H1 (cell line): Measurements from ENCODE around the gene MYOD1. TPM values are rescaled to one million over a fixed set of nuclear protein-coding genes. Genes with fewer than 3 reads are reported as not detected.
A peak's percentile ranks its signal among the peaks of the same experiment; 100 is the strongest.

Experiments
- CTCF ChIA-PET: fragments of 300-600 bp; sonication (Branson Sonifier 250); formaldehyde crosslinking; loops from one replicate; lab custom pipeline; 2021; ENCODE audit not compliant: partially characterized antibody; lab: Charles Lee
- POLR2A ChIA-PET: fragments of 300-600 bp; sonication (Branson Sonifier 250); formaldehyde crosslinking; loops from one replicate; lab custom pipeline; 2021; ENCODE audit warnings: inconsistent platforms; ENCODE audit not compliant: partially characterized antibody; lab: Charles Lee
- DNase-seq, 2 experiments: peaks; one replicate each; pipeline versions ENCODE4 v3.0.0 to v3.0.0-alpha.2; 2010 to 2022; ENCODE audit warnings: low spot score in 2 of 2, low read depth in 1 of 2, mixed read lengths in 1 of 2
- FAIRE-seq: peaks from 2 replicates; lab custom pipeline; 2011; peaks lifted over from hg19 to GRCh38; lab: Jason Lieb, UNC
- H2AFZ ChIP-seq: 2 replicates; pipeline ENCODE4 v1.8.1; 2012; ENCODE audit warnings: low read length, inconsistent platforms
- H2AK5ac ChIP-seq: 2 replicates; pipeline ENCODE4 v1.6.1; 2013; ENCODE audit warnings: low read depth, low read length
- H2BK120ac ChIP-seq: replicated peaks from 2 replicates; pipeline ENCODE3; 2013; ENCODE audit warnings: low read depth, low read length, inconsistent platforms
- H2BK12ac ChIP-seq: 2 replicates; pipeline ENCODE4 v1.6.1; 2013; ENCODE audit warnings: low read depth, low read length
- H2BK15ac ChIP-seq: 2 replicates; pipeline ENCODE4 v1.6.1; 2013; ENCODE audit warnings: low read length
- H2BK20ac ChIP-seq: 2 replicates; pipeline ENCODE4 v1.6.1; 2013; ENCODE audit warnings: low read length
- H2BK5ac ChIP-seq: 2 replicates; pipeline ENCODE4 v1.6.1; 2013; ENCODE audit warnings: low read depth, low read length
- H3K14ac ChIP-seq: 2 replicates; pipeline ENCODE4 v1.6.1; 2013; ENCODE audit warnings: inconsistent platforms; ENCODE audit not compliant: insufficient read length
- H3K18ac ChIP-seq: 2 replicates; pipeline ENCODE4 v1.6.1; 2013; ENCODE audit warnings: low read length; ENCODE audit errors: extremely low read depth
- H3K23ac ChIP-seq: 2 replicates; pipeline ENCODE4 v1.6.1; 2013; ENCODE audit warnings: inconsistent platforms; ENCODE audit not compliant: insufficient read length
- H3K23me2 ChIP-seq: 2 replicates; pipeline ENCODE4 v1.6.1; 2013; ENCODE audit warnings: low read depth, low read length
- H3K27ac ChIP-seq: 2 replicates; pipeline ENCODE4 v1.6.1; 2011; ENCODE audit warnings: low read depth, low read length, inconsistent platforms
- H3K27me3 ChIP-seq, 4 experiments: replicated peaks in 1 of 4; 1 replicate in 1 of 4; 2 replicates in 3 of 4; pipeline versions ENCODE4 v1.6.1 to v1.8.1; 2011 to 2013; ENCODE audit warnings: low read length in 3 of 4, mild to moderate bottlenecking in 3 of 4, inconsistent platforms in 2 of 4, mixed read lengths in 2 of 4, moderate library complexity in 1 of 4; ENCODE audit not compliant: control insufficient read depth in 3 of 4, insufficient read depth in 3 of 4; ENCODE audit errors: extremely low read depth in 1 of 4
- H3K36me3 ChIP-seq, 4 experiments: 2 replicates each; pipeline versions ENCODE4 v1.6.1 to v1.8.1; 2011 to 2013; ENCODE audit warnings: mild to moderate bottlenecking in 4 of 4, low read length in 3 of 4, moderate library complexity in 2 of 4, control low read depth in 1 of 4, inconsistent platforms in 1 of 4; ENCODE audit not compliant: insufficient read depth in 4 of 4, control insufficient read depth in 2 of 4
- H3K4ac ChIP-seq: replicated peaks from 2 replicates; pipeline ENCODE3; 2013; ENCODE audit warnings: low read length, low read depth, mixed read lengths, inconsistent platforms; ENCODE audit not compliant: insufficient read length
- H3K4me1 ChIP-seq, 4 experiments: replicated peaks in 1 of 4; 1 replicate in 1 of 4; 2 replicates in 3 of 4; pipeline versions ENCODE4 v1.6.1 to v1.8.1; 2011 to 2013; ENCODE audit warnings: low read length in 3 of 4, inconsistent platforms in 2 of 4, mixed read lengths in 1 of 4; ENCODE audit not compliant: insufficient read depth in 4 of 4, control insufficient read depth in 3 of 4
- H3K4me2 ChIP-seq, 2 experiments: 2 replicates each; pipeline versions ENCODE4 v1.6.1 to v1.8.1; 2011 to 2013; ENCODE audit warnings: low read depth in 2 of 2, low read length in 2 of 2, control low read depth in 1 of 2, inconsistent platforms in 1 of 2, mild to moderate bottlenecking in 1 of 2; ENCODE audit not compliant: insufficient read depth in 1 of 2
- H3K4me3 ChIP-seq, 4 experiments: fragments of 200-600, 300-600 bp in 1 of 4; sonication (generic), shearing (Covaris generic), sonication (Bioruptor Twin) in 1 of 4; 2 replicates each; pipeline versions ENCODE4 v1.5.1 to v1.8.1; 2011 to 2016; ENCODE audit warnings: low read length in 4 of 4, low read depth in 3 of 4, control low read depth in 2 of 4, inconsistent platforms in 2 of 4, mild to moderate bottlenecking in 2 of 4, mixed read lengths in 1 of 4, moderate library complexity in 1 of 4; ENCODE audit not compliant: insufficient read depth in 2 of 4; ENCODE audit errors: extremely low read depth in 1 of 4
- H3K56ac ChIP-seq: replicated peaks from 2 replicates; pipeline ENCODE3; 2013; ENCODE audit warnings: low read depth, mild to moderate bottlenecking, mixed read lengths, low read length, inconsistent platforms; ENCODE audit not compliant: insufficient read length
- H3K79me1 ChIP-seq: 2 replicates; pipeline ENCODE4 v1.6.1; 2013; ENCODE audit warnings: low read depth, low read length, control low read depth
- H3K79me2 ChIP-seq, 2 experiments: 2 replicates each; pipeline versions ENCODE4 v1.6.1 to v1.8.1; 2012 to 2013; ENCODE audit warnings: low read length in 2 of 2, mild to moderate bottlenecking in 2 of 2, inconsistent platforms in 1 of 2; ENCODE audit not compliant: insufficient read depth in 2 of 2, control insufficient read depth in 1 of 2
- H3K9ac ChIP-seq, 4 experiments: replicated peaks in 1 of 4; 1 replicate in 1 of 4; 2 replicates in 3 of 4; pipeline versions ENCODE4 v1.6.1 to v1.8.1; 2011 to 2013; ENCODE audit warnings: low read depth in 3 of 4, low read length in 3 of 4, control low read depth in 2 of 4, mild to moderate bottlenecking in 2 of 4, moderate library complexity in 2 of 4, inconsistent platforms in 1 of 4; ENCODE audit errors: extremely low read depth in 1 of 4
- H3K9me3 ChIP-seq, 2 experiments: 2 replicates each; pipeline versions ENCODE4 v1.6.1 to v1.8.1; 2012 to 2013; ENCODE audit warnings: mild to moderate bottlenecking in 2 of 2, moderate library complexity in 2 of 2, control low read depth in 1 of 2, inconsistent platforms in 1 of 2, low read depth in 1 of 2, low read length in 1 of 2, mixed read lengths in 1 of 2; ENCODE audit not compliant: insufficient read depth in 2 of 2
- H4K20me1 ChIP-seq, 2 experiments: replicated peaks in 1 of 2; 2 replicates each; pipeline versions ENCODE3 to v1.8.1; 2011 to 2013; ENCODE audit warnings: inconsistent platforms in 2 of 2, low read length in 2 of 2, mild to moderate bottlenecking in 1 of 2; ENCODE audit not compliant: insufficient read depth in 2 of 2, control insufficient read depth in 1 of 2
- H4K5ac ChIP-seq: 2 replicates; pipeline ENCODE4 v1.6.1; 2013; ENCODE audit warnings: low read length, low read depth, mixed read lengths, inconsistent platforms; ENCODE audit not compliant: insufficient read length
- H4K8ac ChIP-seq: 2 replicates; pipeline ENCODE4 v1.8.0; 2013; ENCODE audit warnings: mild to moderate bottlenecking, moderate library complexity, low read length, inconsistent platforms; ENCODE audit not compliant: insufficient read depth; ENCODE audit errors: extremely low read depth
- H4K91ac ChIP-seq: replicated peaks from 2 replicates; pipeline ENCODE3; 2013; ENCODE audit warnings: low read length, mixed read lengths, inconsistent platforms; ENCODE audit not compliant: insufficient read length
- CEBPB ChIP-seq: IDR thresholded peaks from 2 replicates; pipeline ENCODE4 v1.6.1; 2012; ENCODE audit warnings: low read depth, low read length
- EP300 ChIP-seq, 2 experiments: IDR thresholded peaks; 1 replicate in 1 of 2; 2 replicates in 1 of 2; pipeline ENCODE4 v1.6.1; 2011 to 2012; ENCODE audit warnings: low read depth in 2 of 2, low read length in 2 of 2, mild to moderate bottlenecking in 2 of 2, borderline replicate concordance in 1 of 2, inconsistent platforms in 1 of 2, moderate library complexity in 1 of 2
- SIRT6 ChIP-seq: IDR thresholded peaks from one replicate; pipeline ENCODE4 v1.7.1; 2012; ENCODE audit warnings: low read length, inconsistent platforms
- SIX5 ChIP-seq: IDR thresholded peaks from 2 replicates; pipeline ENCODE4 v1.6.1; 2011; ENCODE audit warnings: mild to moderate bottlenecking, low read depth, low read length
- SP1 ChIP-seq: IDR thresholded peaks from 2 replicates; pipeline ENCODE4 v1.6.1; 2011; ENCODE audit warnings: low read depth, low read length
- WGBS, 2 experiments: shearing (Covaris generic) in 1 of 2; methylation state at CpG; one replicate each; pipeline versions ENCODE4 v1.1.6 to v1.1.7; 2013 to 2015; ENCODE audit warnings: low lambda C conversion rate in 2 of 2, mixed read lengths in 2 of 2, inconsistent platforms in 1 of 2, low coverage in 1 of 2, missing lambda C conversion rate in 1 of 2; ENCODE audit not compliant: insufficient replicate concordance in 2 of 2, insufficient coverage in 1 of 2, insufficient read length in 1 of 2; ENCODE audit errors: extremely low coverage in 1 of 2, missing lambda C conversion rate in 1 of 2; 5-methylcytosine and 5-hydroxymethylcytosine counted together
- polyA plus RNA-seq, 7 experiments: library from polyadenylated mRNA; depleted of rRNA in 3 of 7; stranded (reverse) in 5 of 7; unstranded in 2 of 7; fragments of >200 nt in 5 of 7; fragments of 200-250 nt in 2 of 7; gene quantifications; 1 replicate in 5 of 7; 2 replicates in 1 of 7; 4 replicates in 1 of 7; pipeline versions ENCODE4 v1.2.1 to v1.2.3, GENCODE V29; 2011 to 2013; ENCODE audit warnings: missing spikeins in 2 of 7, mixed read lengths in 2 of 7
- total RNA-seq: library from RNA; stranded (reverse); fragmentation: NEBNext Ultra II Directional; extraction: Animal tissue kit (Norgen Biotek cat#: 25700); gene quantifications from 2 replicates; pipeline ENCODE4 v1.2.1, GENCODE V29; 2021
- TF ChIP-seq, protein P1 (sequence below): IDR thresholded peaks from 2 replicates; pipeline ENCODE4 v1.6.1; 2011; ENCODE audit warnings: low read length, improper control_type of control experiment

MYOD1 gene
- total and polyA plus RNA-seq, 2 of the 8 experiments (the other 6 are each of a cell fraction or from before 2014, with no cell fraction given), result not detected

DNA sequence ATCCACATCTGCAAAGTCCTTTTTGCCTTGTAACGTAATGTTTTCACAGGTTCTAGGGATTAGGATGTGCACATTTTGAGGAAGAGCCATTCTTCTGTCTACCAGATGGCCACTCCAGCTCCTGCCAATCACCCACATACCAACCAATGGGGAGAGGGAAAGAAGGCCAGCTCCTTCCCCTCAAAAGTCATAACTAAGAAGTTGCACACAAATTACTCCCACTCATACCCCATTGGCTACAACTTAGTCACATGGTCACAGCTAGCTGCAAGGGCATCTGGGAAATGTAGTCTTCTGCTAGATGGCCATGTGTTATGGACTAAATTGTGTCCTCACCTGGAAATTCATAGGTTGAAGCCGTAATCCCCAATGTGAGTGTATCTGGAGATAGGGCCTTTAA, 15.4 kb upstream of the MYOD1 start:
- 77% methylated on average over 2 of the region's 2 CpGs; no CpG with 5 or more reads in 1 of the 2 experiments for WGBS, 2 experiments
- Histone ChIP-seq H3K4me3 (no peak overlapping the region), H3K23me2 (no peaks in the 10 kb centered on the region), H2BK120ac (no peak overlapping the region), H4K8ac (no peak overlapping the region), H4K20me1 (no peaks in the 10 kb centered on the region), H2BK15ac (no peak overlapping the region), H2AFZ (no peak overlapping the region), H3K27me3 (peaks cover 0 to 2% (median 0%) of the 10 kb centered on the region in 4 experiments; a peak in 2 of 7 replicates), H3K14ac (no peak overlapping the region), H4K5ac (no peak overlapping the region), H3K4ac (no peak overlapping the region), H3K23ac (no peak overlapping the region), H2BK12ac (no peak overlapping the region), H3K27ac (no peak overlapping the region), H3K79me1 (no peaks in the 10 kb centered on the region), H2BK20ac (no peak overlapping the region), H4K91ac (no peak overlapping the region), H3K79me2 (no peaks in the 10 kb centered on the region), H3K4me2 (no peak overlapping the region), H3K9ac (no peak overlapping the region), H3K18ac (no peak overlapping the region), H3K4me1 (no peaks in the 10 kb centered on the region; a peak in 1 of 7 replicates), H3K56ac (no peak overlapping the region), H3K9me3 (peaks cover 5 to 7% of the 10 kb centered on the region in 2 experiments; a peak in 3 of 4 replicates), H2AK5ac (no peak overlapping the region), H3K36me3 (no peaks in the 10 kb centered on the region; a peak in 1 of 8 replicates), H2BK5ac (no peak overlapping the region)
- FAIRE-seq (no peak), DNase-seq (no peak)
- ChIA-PET POLR2A (interaction anchor here (0.7 kb wide), 1 partner anchor 473 kb away, joined by 3 read pairs; no protein-coding TSS in a partner anchor), CTCF (interaction anchor here (1.0 kb wide), 2 partner anchors 17 to 159 kb away, joined by 3 to 5 read pairs; no protein-coding TSS in a partner anchor)
- TF ChIP-seq CEBPB, result no peak
- no peak for TF ChIP-seq SIRT6
- TF ChIP-seq, protein P1, sequence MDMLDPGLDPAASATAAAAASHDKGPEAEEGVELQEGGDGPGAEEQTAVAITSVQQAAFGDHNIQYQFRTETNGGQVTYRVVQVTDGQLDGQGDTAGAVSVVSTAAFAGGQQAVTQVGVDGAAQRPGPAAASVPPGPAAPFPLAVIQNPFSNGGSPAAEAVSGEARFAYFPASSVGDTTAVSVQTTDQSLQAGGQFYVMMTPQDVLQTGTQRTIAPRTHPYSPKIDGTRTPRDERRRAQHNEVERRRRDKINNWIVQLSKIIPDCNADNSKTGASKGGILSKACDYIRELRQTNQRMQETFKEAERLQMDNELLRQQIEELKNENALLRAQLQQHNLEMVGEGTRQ, result peak; percentile 66
- TF ChIP-seq SP1, result peak; percentile 14; the same call in 1 of the 2 replicates
- peak; percentile 52 for TF ChIP-seq SIX5
- no peak for TF ChIP-seq EP300 (IDR thresholded peaks at IDR 0.05; ENCODE audit: borderline replicate concordance in 1 of 2, low read depth in 2 of 2, low read length in 2 of 2)
